ENCODE measurements around the gene PLSCR4.

- TF ChIP-seq EZH2 (IDR thresholded peaks at IDR 0.05; ENCODE audit: insufficient read depth, poor library complexity, severe bottlenecking) (no peak), EZH2phosphoT487 (IDR thresholded peaks at IDR 0.05; ENCODE audit: insufficient read depth, low read depth) (no peak)
Measured at GRCh38 chr3:146280864-146281263, 30.0 kb upstream of the PLSCR4 start.
